ENCODE results near the gene SARS2.

DNA sequence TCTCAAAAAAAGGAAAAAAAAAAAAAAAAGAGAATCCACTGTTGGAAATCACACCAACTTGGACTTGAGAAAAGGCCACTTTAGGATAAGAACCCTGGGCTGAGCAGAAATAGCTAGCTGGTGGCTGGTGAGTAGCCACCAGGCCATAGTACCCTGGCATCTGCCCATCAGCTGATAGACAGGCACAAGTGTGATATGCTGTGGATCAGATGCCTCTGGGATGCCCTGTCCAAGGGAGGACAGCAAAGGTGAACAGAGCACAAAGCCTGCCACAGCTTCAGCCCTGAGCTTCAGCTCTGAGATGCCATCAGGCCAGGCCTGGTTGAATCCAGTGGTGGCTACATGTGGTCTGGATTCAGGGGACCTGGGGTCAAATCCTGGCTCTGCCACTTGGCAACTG, 39.9 kb downstream of the SARS2 start:
- TF ChIP-seq POLR2AphosphoS5 (IDR thresholded peaks at IDR 0.05; ENCODE audit: borderline replicate concordance, low read depth, low read length), result no peak
- TF ChIP-seq EZH2 (IDR thresholded peaks at IDR 0.05), result no peak
- TF ChIP-seq FOXP2 (optimal IDR thresholded peaks at IDR 0.05; ENCODE audit: control extremely low read depth, extremely low read length, insufficient read depth), result no peak
